Keratinocyte (primary cell): ENCODE results near the gene EFR3B. TPM values are rescaled to one million over a fixed set of nuclear protein-coding genes. Genes with fewer than 3 reads are reported as not detected.

Experiments used
- DNase-seq: peaks from one replicate; pipeline ENCODE4 v3.0.0-alpha.2; 2011; ENCODE audit warnings: low read depth, missing footprints, low spot score
- FAIRE-seq: peaks from 2 replicates; lab custom pipeline; 2011; peaks lifted over from hg19 to GRCh38; lab: Jason Lieb, UNC
- H2AFZ ChIP-seq: 2 replicates; pipeline ENCODE4 v1.6.0; 2012; ENCODE audit warnings: low read length, control low read depth, inconsistent platforms; ENCODE audit not compliant: control insufficient read depth
- H3K27ac ChIP-seq: 2 replicates; pipeline ENCODE4 v1.5.1; 2011; ENCODE audit warnings: low read length; ENCODE audit not compliant: control insufficient read depth, insufficient read depth
- H3K27me3 ChIP-seq: 3 replicates; pipeline ENCODE4 v1.6.0; 2011; ENCODE audit warnings: low read length; ENCODE audit not compliant: control insufficient read depth, insufficient read depth; ENCODE audit errors: extremely low read depth
- H3K36me3 ChIP-seq, 2 experiments: 2 replicates in 1 of 2; 3 replicates in 1 of 2; pipeline ENCODE4 v1.5.1; 2011; ENCODE audit warnings: low read length in 2 of 2, mild to moderate bottlenecking in 1 of 2; ENCODE audit not compliant: control insufficient read depth in 2 of 2, insufficient read depth in 2 of 2; ENCODE audit errors: extremely low read depth in 1 of 2
- H3K4me1 ChIP-seq: 3 replicates; pipeline ENCODE4 v1.5.1; 2011; ENCODE audit warnings: low read length; ENCODE audit not compliant: control insufficient read depth, insufficient read depth; ENCODE audit errors: extremely low read depth
- H3K4me2 ChIP-seq: 3 replicates; pipeline ENCODE4 v1.6.0; 2011; ENCODE audit warnings: low read depth, low read length; ENCODE audit not compliant: control insufficient read depth, insufficient read depth; ENCODE audit errors: extremely low read depth
- H3K4me3 ChIP-seq, 3 experiments: fragments of 200-600 bp in 1 of 3; sonication (generic) in 1 of 3; 2 replicates in 2 of 3; 3 replicates in 1 of 3; pipeline ENCODE4 v1.5.1; 2011 to 2016; ENCODE audit warnings: low read length in 3 of 3, mild to moderate bottlenecking in 3 of 3, control low read depth in 2 of 3, inconsistent platforms in 1 of 3, low read depth in 1 of 3, mixed read lengths in 1 of 3, mixed run types in 1 of 3, moderate library complexity in 1 of 3; ENCODE audit not compliant: control insufficient read depth in 2 of 3, insufficient read depth in 2 of 3; ENCODE audit errors: extremely low read depth in 1 of 3
- H3K79me2 ChIP-seq: 2 replicates; pipeline ENCODE4 v1.6.0; 2012; ENCODE audit warnings: low read length; ENCODE audit not compliant: control insufficient read depth, insufficient read depth
- H3K9ac ChIP-seq: 3 replicates; pipeline ENCODE4 v1.6.0; 2011; ENCODE audit warnings: low read length; ENCODE audit not compliant: control insufficient read depth, insufficient read depth; ENCODE audit errors: extremely low read depth
- H3K9me1 ChIP-seq: 3 replicates; pipeline ENCODE4 v1.6.0; 2011; ENCODE audit warnings: low read length; ENCODE audit not compliant: control insufficient read depth, insufficient read depth; ENCODE audit errors: extremely low read depth
- H3K9me3 ChIP-seq: 2 replicates; pipeline ENCODE4 v1.5.1; 2012; ENCODE audit warnings: low read depth, low read length; ENCODE audit not compliant: control insufficient read depth
- H4K20me1 ChIP-seq: 3 replicates; pipeline ENCODE4 v1.6.0; 2011; ENCODE audit warnings: low read length; ENCODE audit not compliant: control insufficient read depth, insufficient read depth; ENCODE audit errors: extremely low read depth
- CTCF ChIP-seq, 3 experiments: IDR thresholded peaks in 1 of 3; conservative IDR thresholded peaks in 1 of 3; optimal IDR thresholded peaks in 1 of 3; 2 replicates in 2 of 3; 3 replicates in 1 of 3; pipeline versions ENCODE3 to v1.5.1; 2011; ENCODE audit warnings: low read length in 3 of 3, mild to moderate bottlenecking in 3 of 3, moderate library complexity in 2 of 3, control low read depth in 1 of 3, inconsistent platforms in 1 of 3; ENCODE audit not compliant: insufficient read depth in 2 of 3; ENCODE audit errors: extremely low read depth in 1 of 3
- EZH2 ChIP-seq: IDR thresholded peaks from one replicate; pipeline ENCODE4 v1.6.1; 2012; ENCODE audit warnings: inconsistent platforms, mild to moderate bottlenecking, low read length, moderate library complexity
- dilution Hi-C: fragments of 300-500 bp; cut with MboI; formaldehyde crosslinking; loops from one replicate; pipeline ENCODE4 v1.7.0; 2020; ENCODE audit warnings: low sequenced_read_pairs; ENCODE audit not compliant: extremely low pct_ligation_motif_present
- polyA plus RNA-seq, 5 experiments: library from polyadenylated mRNA; depleted of rRNA in 3 of 5; stranded (reverse) in 3 of 5; stranded (forward) in 1 of 5; unstranded in 1 of 5; fragments of >200 nt; gene quantifications; 1 replicate in 1 of 5; 2 replicates in 3 of 5; 3 replicates in 1 of 5; pipeline versions ENCODE4 v1.2.1 to v1.2.3, GENCODE V29; 2011 to 2012; ENCODE audit warnings: missing spikeins in 2 of 5, low read depth in 1 of 5, low replicate concordance in 1 of 5

EFR3B gene
- polyA plus RNA-seq, 1 donor (not counting 4 experiments of a cell fraction or from before 2014, with no cell fraction given): 0.09 TPM

DNA sequence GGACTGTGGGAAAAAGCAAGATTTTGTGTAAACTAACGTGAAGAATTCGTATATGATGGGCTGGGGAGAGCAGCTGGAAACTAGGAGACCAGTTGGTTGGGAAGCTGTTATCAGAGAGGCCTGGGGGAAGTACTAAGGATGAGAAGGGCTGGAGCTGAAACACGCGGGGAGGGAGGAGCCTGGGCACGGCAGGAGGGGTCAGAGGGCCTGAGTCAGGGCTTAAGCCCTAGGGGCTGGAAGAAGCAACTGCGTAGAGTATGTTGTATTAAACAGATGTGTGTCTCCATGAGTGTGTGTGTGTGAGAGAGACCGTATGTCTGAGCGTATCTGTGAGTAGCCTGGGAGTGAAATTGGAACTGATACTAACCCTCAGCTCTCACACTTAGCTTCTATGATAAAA is 118.1 kb downstream of the EFR3B start:
- Histone ChIP-seq H3K4me1 (no peaks in the 10 kb centered on the region), H2AFZ (no peak overlapping the region), H3K4me3 (no peak overlapping the region), H3K4me2 (no peak overlapping the region), H3K27me3 (peaks cover 7% of the 10 kb centered on the region), H3K9me1 (no peaks in the 10 kb centered on the region), H4K20me1 (no peaks in the 10 kb centered on the region), H3K27ac (no peak overlapping the region), H3K79me2 (no peaks in the 10 kb centered on the region), H3K9ac (no peak overlapping the region), H3K36me3 (no peaks in the 10 kb centered on the region), H3K9me3 (no peaks in the 10 kb centered on the region)
- no peak for FAIRE-seq
- no peak for TF ChIP-seq EZH2
- TF ChIP-seq CTCF (optimal IDR thresholded peaks at IDR 0.05 in 1 of 3, IDR thresholded peaks at IDR 0.05 in 1 of 3, conservative IDR thresholded peaks at IDR 0.05 in 1 of 3; ENCODE audit: extremely low read depth in 1 of 3, insufficient read depth in 2 of 3, low read length in 3 of 3): no peak
- no peak for DNase-seq
- dilution Hi-C loops: no loop called here

DNA sequence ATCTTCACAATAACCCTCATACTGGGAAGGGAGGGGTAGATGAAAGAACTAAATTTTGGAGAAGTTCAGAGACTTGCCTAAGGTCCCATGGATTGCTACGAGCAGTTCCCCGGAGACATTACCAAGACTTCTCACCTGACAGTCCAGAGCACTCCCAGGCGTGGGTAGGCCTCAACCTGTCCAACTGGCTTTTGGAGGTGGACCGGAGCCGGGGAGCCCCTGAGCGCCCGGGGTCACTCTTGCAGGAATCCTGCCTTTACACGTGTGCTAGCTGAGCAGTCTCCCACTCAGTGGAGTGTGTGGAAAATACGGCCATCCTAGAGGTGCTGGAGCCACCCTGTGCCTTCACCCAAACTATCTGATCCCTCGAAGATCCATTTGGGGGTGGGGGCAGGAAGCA is 118.5 kb downstream of the EFR3B start:
- FAIRE-seq (no peak), DNase-seq (no peak)
- dilution Hi-C loops: no loop called here
- TF ChIP-seq EZH2 (no peak), CTCF (optimal IDR thresholded peaks at IDR 0.05 in 1 of 3, IDR thresholded peaks at IDR 0.05 in 1 of 3, conservative IDR thresholded peaks at IDR 0.05 in 1 of 3; ENCODE audit: extremely low read depth in 1 of 3, insufficient read depth in 2 of 3, low read length in 3 of 3) (no peak)
- Histone ChIP-seq H4K20me1 (no peaks in the 10 kb centered on the region), H3K4me2 (no peak overlapping the region), H3K4me1 (no peaks in the 10 kb centered on the region), H3K9me1 (no peaks in the 10 kb centered on the region), H2AFZ (no peak overlapping the region), H3K9me3 (no peaks in the 10 kb centered on the region), H3K36me3 (no peaks in the 10 kb centered on the region), H3K79me2 (no peaks in the 10 kb centered on the region), H3K27me3 (peaks cover 7% of the 10 kb centered on the region), H3K9ac (no peak overlapping the region), H3K27ac (no peak overlapping the region), H3K4me3 (no peak overlapping the region)
